Osteoblast (primary cell): ENCODE measurements around the gene USP9X. TPM values are rescaled to one million over a fixed set of nuclear protein-coding genes. Genes with fewer than 3 reads are reported as not detected.
"Not testable (repeated sequence)": the region's sequence is repeated elsewhere in the genome, so short reads cannot be mapped to it uniquely, and the experiment has no call there.

ENCODE experiments used
- DNase-seq: peaks from one replicate; pipeline ENCODE4 v3.0.0; 2011; ENCODE audit warnings: low spot score, mixed read lengths; ENCODE audit not compliant: insufficient read length; ENCODE audit errors: missing footprints
- H2AFZ ChIP-seq: 2 replicates; pipeline ENCODE4 v1.6.0; 2011; ENCODE audit warnings: mild to moderate bottlenecking, low read length
- H3K27ac ChIP-seq: 2 replicates; pipeline ENCODE4 v1.5.1; 2011; ENCODE audit warnings: mild to moderate bottlenecking, low read depth, low read length, moderate library complexity
- H3K27me3 ChIP-seq: 2 replicates; pipeline ENCODE4 v1.6.0; 2012; ENCODE audit warnings: mild to moderate bottlenecking, control low read depth, inconsistent platforms, low read length, moderate library complexity; ENCODE audit not compliant: insufficient read depth
- H3K36me3 ChIP-seq: 2 replicates; pipeline ENCODE4 v1.5.1; 2011; ENCODE audit warnings: mild to moderate bottlenecking, low read length, control low read depth, moderate library complexity; ENCODE audit not compliant: insufficient read depth
- H3K4me1 ChIP-seq: 2 replicates; pipeline ENCODE4 v1.5.1; 2011; ENCODE audit warnings: mild to moderate bottlenecking, low read length, control low read depth, moderate library complexity; ENCODE audit not compliant: insufficient read depth
- H3K4me2 ChIP-seq: 2 replicates; pipeline ENCODE4 v1.6.0; 2011; ENCODE audit warnings: mild to moderate bottlenecking, low read length; ENCODE audit not compliant: insufficient read depth
- H3K4me3 ChIP-seq: fragments of 200-600 bp; sonication (generic); 3 replicates; pipeline ENCODE4 v1.5.1; 2012; ENCODE audit warnings: mild to moderate bottlenecking, low read length, inconsistent platforms; ENCODE audit not compliant: insufficient read depth
- H3K79me2 ChIP-seq: 2 replicates; pipeline ENCODE4 v1.6.0; 2012; ENCODE audit warnings: mild to moderate bottlenecking, low read length, control low read depth, inconsistent platforms; ENCODE audit not compliant: insufficient read depth
- H3K9me3 ChIP-seq: 2 replicates; pipeline ENCODE4 v1.5.1; 2011; ENCODE audit warnings: low read depth, low read length, control low read depth
- H4K20me1 ChIP-seq: 2 replicates; pipeline ENCODE4 v1.6.0; 2012; ENCODE audit warnings: mild to moderate bottlenecking, low read length, control low read depth; ENCODE audit not compliant: insufficient read depth
- CTCF ChIP-seq: IDR thresholded peaks from 2 replicates; pipeline ENCODE4 v1.5.1; 2011; ENCODE audit warnings: mild to moderate bottlenecking, low read depth, low read length, moderate library complexity; ENCODE audit errors: extremely low read depth
- total RNA-seq: library from RNA; depleted of rRNA; stranded (reverse); fragments of >200 nt; gene quantifications from 2 replicates; pipeline ENCODE4 v1.2.3, GENCODE V29; 2012

The USP9X gene
- total RNA-seq, 1 donor: 170 TPM

- peaks cover 74% of the 10 kb centered on the region for H4K20me1 ChIP-seq
- no peak overlapping the region for H3K4me3 ChIP-seq
- no peak for DNase-seq
- no peak overlapping the region for H2AFZ ChIP-seq
- no peak for TF ChIP-seq CTCF
- peaks cover 25% of the 10 kb centered on the region for H3K4me1 ChIP-seq
- H3K79me2 ChIP-seq: peaks cover 89% of the 10 kb centered on the region
- no peaks in the 10 kb centered on the region for H3K36me3 ChIP-seq
- H3K9me3 ChIP-seq: no peaks in the 10 kb centered on the region
- H3K27me3 ChIP-seq: peaks cover 5% of the 10 kb centered on the region
- H3K27ac ChIP-seq: peak overlapping the region; percentile 39
- peak overlapping the region; percentile 56 for H3K4me2 ChIP-seq
Measured at GRCh38 chrX:41110801-41111625, 25.8 kb downstream of the USP9X start.

GRCh38 chrX:41115104-41115425 is 29.8 kb downstream of the USP9X start:
- not testable (repeated sequence) for DNase-seq, H3K27ac ChIP-seq, H3K27me3 ChIP-seq, H3K4me3 ChIP-seq, H3K4me2 ChIP-seq, H2AFZ ChIP-seq, H3K36me3 ChIP-seq, H3K9me3 ChIP-seq
- H3K4me1 ChIP-seq: peaks cover 25% of the 10 kb centered on the region
- peak; percentile 75 for TF ChIP-seq CTCF
- peaks cover 80% of the 10 kb centered on the region for H4K20me1 ChIP-seq
- peaks cover 93% of the 10 kb centered on the region for H3K79me2 ChIP-seq

GRCh38 chrX:41116948-41117347 is 31.7 kb downstream of the USP9X start:
- TF ChIP-seq CTCF: no peak
- Histone ChIP-seq H2AFZ (no peak overlapping the region), H3K27ac (no peak overlapping the region), H4K20me1 (peaks cover 78% of the 10 kb centered on the region), H3K9me3 (no peaks in the 10 kb centered on the region), H3K4me1 (peaks cover 11% of the 10 kb centered on the region), H3K36me3 (peaks cover 5% of the 10 kb centered on the region), H3K4me3 (peak overlapping the region; percentile 9), H3K79me2 (peaks cover 95% of the 10 kb centered on the region), H3K27me3 (no peaks in the 10 kb centered on the region), H3K4me2 (peak overlapping the region; percentile 58)
- DNase-seq: no peak

GRCh38 chrX:41118156-41118555 is 32.9 kb downstream of the USP9X start:
- H3K9me3 ChIP-seq: no peaks in the 10 kb centered on the region
- no peak overlapping the region for H3K27ac ChIP-seq
- H3K27me3 ChIP-seq: no peaks in the 10 kb centered on the region
- no peak overlapping the region for H3K4me2 ChIP-seq
- TF ChIP-seq CTCF: no peak
- peaks cover 80% of the 10 kb centered on the region for H4K20me1 ChIP-seq
- peaks cover 11% of the 10 kb centered on the region for H3K4me1 ChIP-seq
- no peak for DNase-seq
- peaks cover 95% of the 10 kb centered on the region for H3K79me2 ChIP-seq
- H3K4me3 ChIP-seq: no peak overlapping the region
- H2AFZ ChIP-seq: no peak overlapping the region
- H3K36me3 ChIP-seq: peaks cover 5% of the 10 kb centered on the region
